ENCODE measurements around the gene INO80C. TPM values are rescaled to one million over a fixed set of nuclear protein-coding genes. Genes with fewer than 3 reads are reported as not detected.

INO80C gene
- total RNA-seq, 1 donor from 2014 or later, result 34.6 TPM

GRCh38 chr18:35431374-35431741 lies 66.4 kb downstream of the INO80C start:
- no peak overlapping the region for H3K4me3 ChIP-seq
- no peaks in the 10 kb centered on the region for H3K4me1 ChIP-seq
- H3K9me3 ChIP-seq, result no peaks in the 10 kb centered on the region
- TF ChIP-seq, protein P1, sequence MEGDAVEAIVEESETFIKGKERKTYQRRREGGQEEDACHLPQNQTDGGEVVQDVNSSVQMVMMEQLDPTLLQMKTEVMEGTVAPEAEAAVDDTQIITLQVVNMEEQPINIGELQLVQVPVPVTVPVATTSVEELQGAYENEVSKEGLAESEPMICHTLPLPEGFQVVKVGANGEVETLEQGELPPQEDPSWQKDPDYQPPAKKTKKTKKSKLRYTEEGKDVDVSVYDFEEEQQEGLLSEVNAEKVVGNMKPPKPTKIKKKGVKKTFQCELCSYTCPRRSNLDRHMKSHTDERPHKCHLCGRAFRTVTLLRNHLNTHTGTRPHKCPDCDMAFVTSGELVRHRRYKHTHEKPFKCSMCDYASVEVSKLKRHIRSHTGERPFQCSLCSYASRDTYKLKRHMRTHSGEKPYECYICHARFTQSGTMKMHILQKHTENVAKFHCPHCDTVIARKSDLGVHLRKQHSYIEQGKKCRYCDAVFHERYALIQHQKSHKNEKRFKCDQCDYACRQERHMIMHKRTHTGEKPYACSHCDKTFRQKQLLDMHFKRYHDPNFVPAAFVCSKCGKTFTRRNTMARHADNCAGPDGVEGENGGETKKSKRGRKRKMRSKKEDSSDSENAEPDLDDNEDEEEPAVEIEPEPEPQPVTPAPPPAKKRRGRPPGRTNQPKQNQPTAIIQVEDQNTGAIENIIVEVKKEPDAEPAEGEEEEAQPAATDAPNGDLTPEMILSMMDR (IDR thresholded peaks at IDR 0.05), result no peak
- ATAC-seq, result no peak
- H3K36me3 ChIP-seq, result no peaks in the 10 kb centered on the region
- intact Hi-C loops (cut with DNase I), result no loop called here
- H3K27me3 ChIP-seq, result no peaks in the 10 kb centered on the region
- no peak overlapping the region for H3K27ac ChIP-seq
- DNase-seq, result no peak

DNA sequence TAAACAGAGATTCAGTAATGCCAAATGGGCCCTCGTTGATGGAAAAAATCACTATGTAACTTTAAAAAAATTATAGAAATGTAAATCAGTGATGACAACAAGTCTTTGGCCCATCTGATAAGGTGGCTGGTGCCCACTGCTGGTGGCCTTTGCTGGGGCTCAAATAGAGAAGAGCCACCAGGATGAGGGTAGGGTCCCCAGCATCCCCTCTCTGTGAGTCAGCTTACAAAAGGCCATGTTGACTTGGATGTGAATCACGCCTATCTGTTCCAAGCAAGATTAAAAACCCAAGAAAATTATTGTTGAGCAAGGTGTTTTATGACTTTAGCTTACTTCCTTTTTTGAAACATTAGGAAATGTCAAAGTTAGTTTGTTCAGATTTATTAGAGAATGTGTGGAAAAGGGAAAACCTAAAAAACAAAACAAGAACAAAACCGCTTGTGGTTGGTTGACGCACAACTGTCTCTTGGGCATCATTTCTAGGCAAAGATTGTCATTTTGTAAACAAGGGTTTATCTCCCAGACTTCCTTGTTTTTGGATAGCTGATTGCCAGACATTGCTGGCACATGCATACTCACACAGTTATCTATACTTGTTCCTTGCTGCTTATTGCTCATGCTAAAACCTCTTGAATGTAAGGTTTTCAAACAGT lies 66.9 kb downstream of the INO80C start:
- Histone ChIP-seq H3K4me1 (no peaks in the 10 kb centered on the region), H3K4me3 (no peak overlapping the region), H3K27ac (no peak overlapping the region), H3K9me3 (no peaks in the 10 kb centered on the region), H3K27me3 (no peaks in the 10 kb centered on the region), H3K36me3 (no peaks in the 10 kb centered on the region)
- DNase-seq (no peak), ATAC-seq (peak; percentile 62)
- intact Hi-C loops (cut with DNase I), result no loop called here
- TF ChIP-seq, protein P1 (IDR thresholded peaks at IDR 0.05), result no peak

DNA sequence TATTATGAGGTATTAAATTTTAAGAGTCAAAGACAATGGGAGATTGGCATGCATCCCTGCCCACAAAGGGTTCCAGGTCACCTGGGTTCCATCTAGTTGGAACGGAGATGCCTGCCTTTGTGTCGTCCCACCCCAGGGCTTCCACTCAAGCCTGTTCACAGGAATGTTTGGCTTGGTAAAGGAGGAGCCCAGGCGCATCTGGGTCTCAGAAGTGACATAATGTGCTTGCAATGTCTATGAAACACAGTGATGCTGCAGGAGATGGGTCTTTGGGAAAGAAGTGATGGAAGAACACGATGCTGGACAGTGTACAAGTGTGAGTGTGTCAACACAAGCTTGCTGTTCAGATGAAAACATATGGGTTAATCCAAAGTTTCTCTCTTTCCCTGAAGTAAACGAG lies 71.0 kb downstream of the INO80C start:
- TF ChIP-seq, protein P1 (IDR thresholded peaks at IDR 0.05), result no peak
- ATAC-seq (no peak), DNase-seq (no peak)
- Histone ChIP-seq H3K9me3 (no peaks in the 10 kb centered on the region), H3K27ac (no peak overlapping the region), H3K27me3 (no peaks in the 10 kb centered on the region), H3K4me3 (no peak overlapping the region), H3K4me1 (no peaks in the 10 kb centered on the region), H3K36me3 (no peaks in the 10 kb centered on the region)
- intact Hi-C loops (cut with DNase I), result no loop called here

DNA sequence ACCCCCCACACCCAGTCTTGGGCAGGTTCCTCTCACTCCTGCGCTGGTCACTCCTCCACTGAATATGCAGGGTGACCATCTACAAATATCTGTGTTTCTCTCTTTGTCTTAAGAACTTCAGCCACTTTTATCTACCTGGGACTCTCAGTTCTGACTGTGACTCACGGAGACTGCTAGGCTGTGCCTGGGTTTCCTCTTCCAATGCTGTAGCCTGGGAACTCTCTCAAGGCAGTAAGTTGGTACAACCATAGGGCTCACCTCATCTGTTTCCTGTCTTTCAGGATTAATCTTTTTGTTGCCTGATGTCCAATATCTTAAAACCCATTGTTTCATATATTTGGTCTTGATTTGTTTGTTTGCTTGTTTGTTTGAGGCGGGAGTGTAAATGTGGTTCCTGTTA lies 73.4 kb downstream of the INO80C start:
- TF ChIP-seq, protein P1 (IDR thresholded peaks at IDR 0.05), result no peak
- intact Hi-C loops (cut with DNase I), result no loop called here
- no peaks in the 10 kb centered on the region for H3K9me3 ChIP-seq
- no peaks in the 10 kb centered on the region for H3K4me1 ChIP-seq
- no peaks in the 10 kb centered on the region for H3K27me3 ChIP-seq
- no peaks in the 10 kb centered on the region for H3K36me3 ChIP-seq
- ATAC-seq (peak; percentile 17), DNase-seq (no peak)
- H3K27ac ChIP-seq, result no peak overlapping the region
- H3K4me3 ChIP-seq, result no peak overlapping the region

DNA sequence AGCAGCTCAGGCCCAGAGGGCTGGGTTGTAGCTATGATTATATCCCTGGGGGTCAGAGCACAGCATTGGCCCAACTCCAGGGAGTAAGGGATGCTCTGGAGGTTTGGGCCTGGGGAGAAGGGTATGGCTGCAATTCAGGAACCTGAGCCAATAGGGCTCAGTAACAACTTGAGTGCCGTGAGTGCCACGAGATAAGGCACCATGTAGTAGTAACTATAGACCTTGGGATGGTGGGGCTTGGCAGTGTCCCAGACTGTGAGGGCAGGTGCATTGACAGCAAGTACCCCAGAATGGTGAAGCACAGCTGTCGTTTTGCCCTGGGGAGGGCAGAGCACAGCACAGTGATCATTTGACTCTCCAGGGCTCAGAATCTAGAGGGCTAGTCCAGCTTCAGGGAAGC lies 75.5 kb downstream of the INO80C start:
- Histone ChIP-seq H3K9me3 (peaks cover 4% of the 10 kb centered on the region), H3K36me3 (no peaks in the 10 kb centered on the region), H3K4me3 (no peak overlapping the region), H3K27ac (no peak overlapping the region), H3K27me3 (no peaks in the 10 kb centered on the region), H3K4me1 (no peaks in the 10 kb centered on the region)
- DNase-seq (no peak), ATAC-seq (no peak)
- TF ChIP-seq, protein P1 (IDR thresholded peaks at IDR 0.05), result no peak
- intact Hi-C loops (cut with DNase I), result no loop called here

DNA sequence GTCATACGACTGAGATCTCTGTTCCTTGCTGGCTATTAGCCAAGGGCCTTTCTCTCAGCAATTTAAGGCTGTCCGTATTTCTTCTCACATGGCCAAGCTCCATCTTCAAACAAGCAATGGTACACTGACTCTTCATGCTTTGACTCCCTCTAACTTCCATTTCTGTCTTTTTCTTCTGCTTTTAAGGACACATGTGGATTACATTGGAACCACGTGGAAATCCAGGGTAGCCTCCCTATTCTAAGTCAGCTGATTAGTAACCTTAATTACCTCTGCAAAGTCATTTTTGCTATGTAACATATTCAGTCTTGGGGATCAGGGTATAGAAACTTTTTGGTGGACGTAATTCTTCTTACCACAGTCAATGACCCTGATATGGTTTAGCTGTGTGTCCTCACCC lies 79.2 kb downstream of the INO80C start:
- Histone ChIP-seq H3K36me3 (no peaks in the 10 kb centered on the region), H3K4me1 (no peaks in the 10 kb centered on the region), H3K4me3 (no peak overlapping the region), H3K27me3 (no peaks in the 10 kb centered on the region), H3K9me3 (peaks cover 8% of the 10 kb centered on the region), H3K27ac (no peak overlapping the region)
- TF ChIP-seq, protein P1 (IDR thresholded peaks at IDR 0.05), result no peak
- DNase-seq (no peak), ATAC-seq (no peak)
- intact Hi-C loops (cut with DNase I), result no loop called here
